Measurements from ENCODE around the gene RAP1A.

RAP1A gene

GRCh38 chr1:111577814-111578213, 41.8 kb upstream of the RAP1A start:
- CTCF ChIA-PET = no interaction called here
- POLR2A ChIA-PET = no interaction called here
- no peak for DNase-seq (ENCODE audit: low read depth, low spot score)
- H3K4me3 ChIP-seq (ENCODE audit: low read depth, low read length) = no peak overlapping the region
- TF ChIP-seq, protein P1, sequence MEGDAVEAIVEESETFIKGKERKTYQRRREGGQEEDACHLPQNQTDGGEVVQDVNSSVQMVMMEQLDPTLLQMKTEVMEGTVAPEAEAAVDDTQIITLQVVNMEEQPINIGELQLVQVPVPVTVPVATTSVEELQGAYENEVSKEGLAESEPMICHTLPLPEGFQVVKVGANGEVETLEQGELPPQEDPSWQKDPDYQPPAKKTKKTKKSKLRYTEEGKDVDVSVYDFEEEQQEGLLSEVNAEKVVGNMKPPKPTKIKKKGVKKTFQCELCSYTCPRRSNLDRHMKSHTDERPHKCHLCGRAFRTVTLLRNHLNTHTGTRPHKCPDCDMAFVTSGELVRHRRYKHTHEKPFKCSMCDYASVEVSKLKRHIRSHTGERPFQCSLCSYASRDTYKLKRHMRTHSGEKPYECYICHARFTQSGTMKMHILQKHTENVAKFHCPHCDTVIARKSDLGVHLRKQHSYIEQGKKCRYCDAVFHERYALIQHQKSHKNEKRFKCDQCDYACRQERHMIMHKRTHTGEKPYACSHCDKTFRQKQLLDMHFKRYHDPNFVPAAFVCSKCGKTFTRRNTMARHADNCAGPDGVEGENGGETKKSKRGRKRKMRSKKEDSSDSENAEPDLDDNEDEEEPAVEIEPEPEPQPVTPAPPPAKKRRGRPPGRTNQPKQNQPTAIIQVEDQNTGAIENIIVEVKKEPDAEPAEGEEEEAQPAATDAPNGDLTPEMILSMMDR (IDR thresholded peaks at IDR 0.05; ENCODE audit: insufficient read depth, low read length, missing control alignments) = no peak

- ChIA-PET CTCF (interaction anchor here (1.2 to 2.6 kb wide), 4 partner anchors 9 to 73 kb away, joined by 3 to 8 read pairs (median 5); no protein-coding TSS in a partner anchor), POLR2A (no interaction called here)
- TF ChIP-seq, protein P1 (IDR thresholded peaks at IDR 0.05; ENCODE audit: insufficient read depth, low read length, missing control alignments) = no peak
- H3K4me3 ChIP-seq (ENCODE audit: low read depth, low read length) = no peak overlapping the region
- no peak for DNase-seq (ENCODE audit: low read depth, low spot score)
Observed at GRCh38 chr1:111581166-111581565, 38.4 kb upstream of the RAP1A start.

- POLR2A ChIA-PET = no interaction called here
- no peak overlapping the region for H3K4me3 ChIP-seq (ENCODE audit: low read depth, low read length)
Observed at GRCh38 chr1:111582016-111582415, 37.6 kb upstream of the RAP1A start.

GRCh38 chr1:111582644-111583618, 36.7 kb upstream of the RAP1A start:
- no peak overlapping the region for H3K4me3 ChIP-seq (ENCODE audit: low read depth, low read length)
- CTCF ChIA-PET = interaction anchor here (0.8 to 2.6 kb wide), 6 partner anchors 8 to 75 kb away, joined by 3 to 8 read pairs (median 5); no protein-coding TSS in a partner anchor
- DNase-seq (ENCODE audit: low read depth, low spot score) = no peak
- POLR2A ChIA-PET = no interaction called here
- TF ChIP-seq, protein P1 (IDR thresholded peaks at IDR 0.05; ENCODE audit: insufficient read depth, low read length, missing control alignments) = no peak

More at GRCh38 chr1:111582016-111582415, 37.6 kb upstream of the RAP1A start:
- TF ChIP-seq, protein P1 (IDR thresholded peaks at IDR 0.05; ENCODE audit: insufficient read depth, low read length, missing control alignments) = no peak
- CTCF ChIA-PET = interaction anchor here (0.6 to 2.6 kb wide), 6 partner anchors 8 to 74 kb away, joined by 3 to 8 read pairs (median 4); no protein-coding TSS in a partner anchor
- DNase-seq (ENCODE audit: low read depth, low spot score) = no peak

- POLR2A ChIA-PET = no interaction called here
Observed at GRCh38 chr1:111585447-111586086, 34.0 kb upstream of the RAP1A start.

More at GRCh38 chr1:111585447-111586086, 34.0 kb upstream of the RAP1A start:
- H3K4me3 ChIP-seq (ENCODE audit: low read depth, low read length) = no peak overlapping the region
- DNase-seq (ENCODE audit: low read depth, low spot score) = no peak
- TF ChIP-seq, protein P1 (IDR thresholded peaks at IDR 0.05; ENCODE audit: insufficient read depth, low read length, missing control alignments) = no peak
- CTCF ChIA-PET = interaction anchor here (1.2 kb wide), 1 partner anchor 34 kb away, joined by 3 read pairs; no protein-coding TSS in a partner anchor
